ENCODE measurements around the gene SAE1.

Gene SAE1

DNA sequence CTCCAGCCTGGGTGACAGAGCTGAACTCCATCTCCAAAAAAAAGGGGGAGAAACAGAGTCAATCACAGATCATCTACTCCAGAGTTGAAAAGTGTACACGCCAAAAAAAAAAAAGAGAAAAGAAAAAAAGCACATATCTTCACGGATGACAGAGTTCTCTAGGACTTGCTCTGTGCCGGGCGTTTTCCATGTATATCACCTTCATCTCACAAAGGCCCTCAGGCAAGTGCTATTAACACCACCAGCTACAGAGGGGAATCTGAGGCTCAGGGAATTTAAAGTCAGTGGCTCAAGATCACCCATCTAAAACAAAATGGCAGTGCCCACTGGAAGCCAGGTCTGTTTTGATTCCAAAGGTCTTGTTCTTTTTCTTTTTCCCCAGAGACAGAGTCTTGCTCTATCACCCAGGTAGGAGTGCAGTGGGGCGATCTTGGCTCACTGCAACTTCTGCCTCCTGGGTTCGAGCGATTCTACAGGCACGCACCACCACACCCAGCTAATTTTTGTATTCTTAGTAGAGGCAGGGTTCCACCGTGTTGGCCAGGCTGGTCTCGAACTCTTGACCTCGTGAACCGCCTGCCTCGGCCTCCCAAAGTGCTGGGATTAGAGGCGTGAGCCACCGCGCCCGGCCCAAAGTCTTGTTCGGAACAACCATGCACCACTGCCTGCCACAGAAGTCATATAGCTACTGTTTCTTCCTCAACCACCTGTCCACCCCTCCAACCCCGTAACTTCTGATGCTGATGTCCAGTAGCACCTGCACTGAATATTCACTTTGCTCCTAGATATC, 42.2 kb downstream of the SAE1 start:
- no peak for DNase-seq

DNA sequence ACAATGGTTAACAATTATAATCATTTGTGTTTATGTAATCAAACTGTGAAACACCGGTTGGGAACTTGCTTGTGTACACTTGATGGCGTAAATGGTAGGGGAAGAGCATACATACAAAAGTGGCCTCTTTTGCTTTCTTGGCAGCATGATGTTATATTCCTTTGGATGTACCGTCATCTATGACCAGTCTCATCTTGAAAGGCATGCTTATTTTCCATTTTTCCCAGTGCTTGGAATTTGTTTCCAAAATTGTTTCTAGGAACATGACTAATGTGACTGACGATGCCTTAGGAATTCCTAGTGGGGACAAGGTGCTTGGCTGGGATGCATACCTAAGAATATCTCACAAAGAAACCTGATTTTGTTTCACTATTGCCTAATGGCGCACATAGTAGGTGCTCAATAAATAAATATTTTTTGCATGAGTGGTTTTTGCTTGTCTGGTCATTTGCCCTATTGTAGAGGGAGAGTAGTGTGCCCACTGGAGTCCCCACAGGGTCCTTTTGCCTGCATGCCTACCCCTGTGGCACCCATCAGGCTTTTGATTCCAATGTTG, 45.5 kb downstream of the SAE1 start:
- DNase-seq: no peak

DNA sequence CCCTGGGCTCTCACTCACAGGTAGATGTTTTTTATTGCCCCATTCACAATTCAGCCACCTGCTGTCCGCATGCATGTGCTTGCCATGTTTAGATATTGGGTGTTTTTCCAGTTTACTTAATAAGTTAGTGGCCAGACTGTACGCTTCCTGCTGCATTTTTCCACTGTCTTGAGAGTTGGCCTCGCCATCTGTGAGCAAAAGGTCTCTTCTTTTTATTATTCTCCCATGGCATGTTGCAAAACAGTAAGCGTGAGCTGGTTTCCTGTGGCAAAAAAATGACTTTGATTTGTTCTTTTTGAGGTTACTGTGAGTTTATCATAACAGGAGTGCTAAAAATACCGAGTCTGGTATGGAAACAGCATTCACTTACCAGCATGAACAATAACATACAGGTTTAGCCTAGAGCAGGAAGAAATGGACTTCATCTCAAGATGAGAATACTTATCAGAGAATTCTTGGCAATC, 46.0 kb downstream of the SAE1 start:
- no peak for DNase-seq

DNA sequence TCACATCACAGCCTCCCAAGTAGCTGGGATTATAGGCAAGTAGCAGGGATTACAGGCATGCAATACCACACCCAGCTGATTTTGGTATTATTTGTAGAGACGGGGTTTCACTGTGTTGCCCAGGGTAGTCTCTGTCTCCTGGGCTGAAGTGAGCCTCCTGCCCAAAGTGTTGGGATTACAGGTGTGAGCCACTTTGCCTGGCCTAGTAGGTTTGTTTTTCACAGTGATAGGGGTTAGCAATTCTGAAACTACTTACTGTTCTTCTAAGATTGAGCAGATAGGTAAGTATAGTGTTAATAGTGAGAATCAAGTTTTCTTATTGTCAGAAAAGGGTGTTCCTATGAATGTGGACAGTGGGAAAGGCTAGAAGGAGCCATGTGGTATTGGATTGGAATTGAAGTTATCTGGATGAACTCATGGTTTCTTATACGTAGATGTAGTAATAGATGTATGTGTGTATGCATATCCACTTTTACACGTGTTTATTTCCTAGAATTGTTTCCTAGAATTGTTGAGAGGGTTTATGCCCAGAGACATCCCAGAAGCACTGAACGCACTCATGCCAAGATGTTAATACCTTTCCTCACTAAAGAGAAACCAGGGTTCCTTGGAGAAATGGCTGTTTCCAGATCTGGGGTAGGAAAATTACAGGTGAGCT, 49.1 kb downstream of the SAE1 start:
- DNase-seq: no peak

DNA sequence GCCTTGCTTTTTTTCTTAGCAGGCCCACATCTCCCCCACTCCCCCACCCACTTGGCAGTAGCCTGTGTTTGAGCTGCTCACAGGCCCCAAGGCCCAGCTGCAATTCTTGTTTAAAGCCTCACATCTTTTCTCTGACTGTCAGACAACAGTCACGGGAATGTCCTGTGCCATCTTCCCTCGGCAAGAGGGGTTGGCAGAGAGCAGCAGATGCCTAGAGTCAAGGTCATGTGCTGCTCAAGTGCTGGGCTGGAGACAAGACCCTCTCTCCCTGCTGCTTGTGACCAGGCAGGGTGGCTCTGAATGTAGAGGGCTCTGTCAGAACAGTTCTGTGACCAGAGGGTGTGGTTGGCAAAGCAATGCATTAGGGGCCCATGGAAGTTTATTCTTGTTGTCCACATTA, 53.0 kb downstream of the SAE1 start:
- no peak for DNase-seq

DNA sequence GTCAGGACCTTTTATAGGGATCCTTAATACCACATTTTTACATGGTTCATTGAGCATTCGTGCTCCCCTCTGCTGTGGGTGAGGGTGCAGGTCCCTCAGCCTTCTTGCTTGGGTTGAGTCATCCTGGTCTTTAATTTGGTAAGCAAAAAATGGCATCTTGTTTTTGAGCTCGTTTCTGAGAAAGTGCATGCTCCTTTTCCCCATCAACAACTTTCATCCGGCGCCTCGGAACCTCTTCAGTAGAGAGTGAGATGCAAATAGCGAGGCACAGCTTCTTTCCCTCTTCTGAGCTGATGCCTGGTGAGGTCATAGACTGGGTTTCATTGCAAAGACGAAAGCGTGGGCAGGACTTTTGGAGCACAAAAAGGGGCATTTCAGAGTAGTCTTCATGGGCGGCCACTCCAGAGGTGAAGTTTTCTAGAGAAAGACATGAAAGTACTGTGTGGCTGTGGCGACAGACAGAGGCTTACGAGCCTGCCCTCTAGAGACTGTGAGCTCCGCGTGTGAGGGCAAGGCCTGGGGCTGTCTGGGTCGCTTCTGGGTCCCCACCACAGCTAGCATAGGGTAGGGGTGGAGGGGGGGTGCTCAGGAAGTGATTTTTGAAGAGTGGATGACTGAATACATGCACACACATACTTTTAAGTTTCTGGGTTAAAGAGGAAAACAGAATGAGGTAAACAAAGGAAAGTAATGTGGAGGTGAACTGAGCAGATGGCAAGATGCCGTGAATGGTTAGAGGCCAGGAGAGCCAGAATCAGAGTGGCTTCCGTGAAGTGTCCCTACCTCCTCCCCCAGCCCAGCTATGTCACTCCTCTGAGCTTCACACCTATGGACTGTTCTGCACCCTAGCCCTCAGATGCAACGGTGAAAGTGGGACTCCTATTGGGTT, 56.1 kb downstream of the SAE1 start:
- no peak for DNase-seq

DNA sequence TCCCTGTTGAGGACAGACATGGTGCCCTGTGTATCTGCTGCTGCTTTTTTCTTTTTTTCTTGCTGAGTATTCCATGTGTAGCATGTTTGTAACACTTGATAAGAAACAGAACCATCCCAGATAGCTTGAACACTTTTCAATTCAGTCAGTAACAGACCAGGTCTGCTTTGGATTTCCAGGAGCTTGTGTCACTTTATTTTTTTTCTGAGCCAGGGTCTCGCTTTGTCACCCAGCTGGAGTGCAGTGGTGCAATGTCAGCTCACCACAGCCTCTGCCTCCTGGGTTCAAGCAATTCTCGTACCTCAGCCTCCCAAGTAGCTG, 56.7 kb downstream of the SAE1 start:
- DNase-seq: no peak

DNA sequence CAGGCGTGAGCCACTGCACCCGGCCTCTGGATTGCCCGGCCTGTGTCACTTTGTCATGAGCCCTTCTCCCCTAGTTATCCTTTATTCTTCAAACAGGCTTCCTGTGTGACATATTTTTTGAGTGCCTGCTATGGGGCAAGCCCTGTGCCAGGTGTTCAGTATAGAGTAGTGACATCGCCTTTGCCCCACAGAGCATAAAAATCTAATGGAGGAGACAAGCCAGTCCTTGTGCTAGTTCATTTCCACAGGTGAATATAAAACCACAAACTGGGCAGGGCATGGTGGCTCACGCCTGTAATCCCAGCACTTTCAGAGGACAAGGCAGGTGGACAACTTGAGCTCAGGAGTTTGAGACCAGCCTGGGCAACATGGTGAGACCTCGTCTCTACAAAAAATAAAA, 57.2 kb downstream of the SAE1 start:
- DNase-seq: no peak

DNA sequence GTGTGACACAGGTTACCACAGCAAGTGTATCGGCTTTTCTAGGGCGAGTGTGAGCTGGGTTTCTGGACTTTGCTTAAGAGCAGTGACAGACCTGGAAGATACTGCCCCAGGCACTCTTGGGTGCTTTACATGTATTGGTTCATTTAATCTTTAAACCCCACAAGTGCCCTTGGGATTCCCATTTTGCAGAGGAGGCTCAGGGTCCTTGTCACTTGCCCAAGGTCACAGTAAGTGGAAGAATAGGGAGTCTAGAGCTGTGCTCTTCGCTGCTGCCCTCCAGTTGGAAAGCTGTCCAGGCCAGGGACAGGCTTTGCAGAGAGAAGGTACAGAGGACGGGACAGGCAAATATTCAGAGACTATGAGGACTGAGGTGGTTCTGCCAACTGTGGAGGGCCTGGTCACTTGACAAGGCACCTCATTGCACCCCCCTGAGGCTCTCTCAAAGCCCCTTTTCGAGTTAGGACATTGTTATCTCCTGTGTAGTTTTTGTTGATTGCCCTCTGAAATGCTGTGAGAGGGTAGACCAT, 57.9 kb downstream of the SAE1 start:
- DNase-seq: no peak

DNA sequence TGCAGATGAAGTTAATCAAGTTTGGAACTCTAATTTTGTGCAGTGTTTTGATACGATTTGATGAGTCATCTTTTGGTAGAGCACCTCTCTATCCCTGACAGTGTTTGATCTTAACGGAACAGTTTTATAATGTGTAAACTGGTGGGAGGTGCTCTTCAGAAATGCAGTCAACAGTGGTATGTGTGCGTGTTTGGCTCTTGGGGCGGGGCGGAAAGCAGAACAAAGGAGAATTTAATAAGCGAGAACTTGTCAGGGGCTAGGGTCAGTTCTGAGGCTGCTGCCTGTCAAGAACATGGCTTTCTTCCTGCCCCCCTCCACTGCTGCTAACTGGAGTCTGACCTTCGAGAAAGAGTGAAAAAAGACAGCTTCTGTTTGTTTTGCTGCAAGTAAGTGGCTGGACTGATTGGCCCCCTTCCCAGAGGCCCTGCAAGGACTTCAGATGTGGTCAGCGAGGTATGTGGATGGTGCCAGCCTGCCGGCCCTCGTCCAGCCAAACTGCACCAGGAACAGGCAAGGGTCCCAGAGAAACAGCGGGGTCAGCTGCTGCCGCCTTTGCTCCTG, 59.6 kb downstream of the SAE1 start:
- DNase-seq: no peak

DNA sequence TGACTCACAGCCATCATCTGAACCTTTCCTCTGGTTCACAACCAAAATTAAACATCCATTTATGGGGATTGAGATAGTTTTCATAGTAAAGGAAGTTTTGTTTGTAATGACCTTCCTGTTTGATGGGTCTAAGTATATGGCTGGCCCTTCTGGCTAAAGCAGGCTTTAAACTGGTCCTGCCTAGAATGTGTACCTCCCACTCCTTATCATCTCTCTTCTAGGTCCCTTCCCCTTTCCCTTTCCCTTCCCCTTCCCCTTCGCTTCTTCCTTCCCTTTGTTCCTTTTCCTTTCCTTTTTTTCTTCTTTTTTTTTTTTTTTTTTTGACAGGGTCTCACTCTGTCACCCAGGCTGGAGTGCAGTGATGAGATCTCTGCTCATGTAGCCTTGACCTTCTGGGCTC, 64.8 kb downstream of the SAE1 start:
- no peak for DNase-seq

DNA sequence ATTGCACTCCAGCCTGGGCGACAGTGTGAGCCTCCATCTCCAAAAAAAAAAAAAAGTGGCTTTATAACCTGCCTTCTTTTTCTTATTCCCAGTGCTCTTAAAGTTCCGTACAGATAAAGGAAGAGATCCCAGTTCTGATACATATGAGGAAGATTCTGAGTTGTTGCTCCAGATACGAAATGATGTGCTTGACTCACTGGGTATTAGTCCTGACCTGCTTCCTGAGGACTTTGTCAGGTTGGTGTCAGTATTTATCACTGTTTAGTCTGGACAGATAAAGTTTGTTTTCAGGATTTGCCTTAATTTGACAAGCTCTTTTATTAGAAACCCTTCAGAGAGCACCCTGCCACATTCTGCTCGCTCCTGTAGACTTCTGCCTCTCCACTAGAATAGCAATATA, 66.5 kb downstream of the SAE1 start:
- no peak for DNase-seq

DNA sequence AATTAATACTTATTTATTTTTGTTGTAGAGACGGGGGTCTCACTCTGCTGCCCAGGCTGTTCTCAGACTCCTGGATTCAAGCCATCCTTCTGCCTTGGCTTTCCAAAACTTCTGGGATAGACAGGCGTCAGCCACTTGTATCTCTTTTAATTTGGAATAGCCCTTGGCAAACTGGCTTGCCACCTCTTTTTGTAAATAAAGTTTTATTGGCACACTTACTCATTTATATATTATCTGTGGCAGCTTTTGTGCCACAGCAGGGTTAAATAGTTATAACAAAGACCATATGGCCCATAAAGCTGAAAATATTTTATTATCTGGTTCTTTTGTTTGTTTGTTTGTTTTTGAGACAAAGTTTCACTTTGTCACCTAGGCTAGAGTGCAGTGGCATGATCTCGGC, 69.9 kb downstream of the SAE1 start:
- DNase-seq: no peak

DNA sequence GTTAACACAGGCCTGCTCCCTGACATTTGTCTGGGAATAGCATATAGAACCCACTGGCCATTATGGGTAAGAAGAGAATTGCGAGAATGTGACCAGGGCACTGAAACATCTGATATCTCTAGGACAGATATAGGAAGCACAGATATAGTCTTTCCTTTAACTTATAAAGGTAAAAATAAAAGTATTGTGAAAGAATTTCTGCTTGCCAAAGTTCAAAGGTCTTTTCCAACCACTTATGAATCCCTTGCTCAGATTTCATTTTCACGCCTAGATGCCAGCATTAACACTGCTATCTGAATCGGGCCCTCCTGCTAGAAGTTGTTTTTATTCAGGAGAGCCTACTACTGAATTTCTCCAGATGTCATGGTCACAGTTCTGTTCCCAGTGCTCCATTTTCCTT, 72.6 kb downstream of the SAE1 start:
- no peak for DNase-seq

DNA sequence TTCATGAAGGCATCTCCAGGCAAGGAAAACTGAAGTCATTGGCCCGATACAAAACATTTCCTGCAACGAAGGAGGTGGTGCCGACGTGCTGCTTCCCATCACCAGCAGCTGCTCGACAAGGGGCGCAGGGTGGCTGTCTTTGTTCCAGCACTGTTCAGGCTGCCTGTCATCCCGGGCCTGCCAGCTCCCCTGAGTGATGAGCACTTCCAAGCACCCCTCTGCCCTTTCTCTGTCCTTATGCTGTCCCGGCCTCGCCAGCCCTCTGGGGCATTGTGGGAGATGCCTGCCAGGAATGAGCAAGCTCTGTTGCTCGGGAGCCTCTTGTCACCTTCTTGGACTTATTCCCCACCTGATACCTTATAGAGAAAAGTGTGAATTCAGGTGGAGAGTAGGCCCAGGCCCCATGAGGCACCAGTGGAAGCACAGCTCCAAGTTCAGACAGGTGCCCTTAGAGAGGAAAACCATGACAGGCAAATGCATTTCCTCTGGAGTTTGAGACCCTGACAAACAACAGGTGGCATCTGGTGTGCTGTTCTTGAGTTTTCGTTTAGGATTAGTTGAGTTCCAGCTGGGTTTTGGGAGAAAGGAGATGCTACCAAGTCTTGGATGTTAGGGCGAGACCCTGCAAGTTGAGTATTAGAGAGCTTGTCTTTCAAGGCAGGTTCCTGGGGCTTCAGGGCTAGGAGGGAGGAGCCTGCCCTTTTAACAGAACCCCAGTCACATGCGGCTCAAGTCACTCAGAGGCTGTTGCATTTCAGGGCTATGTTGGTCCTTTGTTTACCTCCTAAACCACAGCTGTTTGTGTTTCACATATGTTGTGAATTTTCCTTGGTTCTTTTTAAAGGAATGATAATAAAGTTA, 78.9 kb downstream of the SAE1 start:
- DNase-seq: no peak

DNA sequence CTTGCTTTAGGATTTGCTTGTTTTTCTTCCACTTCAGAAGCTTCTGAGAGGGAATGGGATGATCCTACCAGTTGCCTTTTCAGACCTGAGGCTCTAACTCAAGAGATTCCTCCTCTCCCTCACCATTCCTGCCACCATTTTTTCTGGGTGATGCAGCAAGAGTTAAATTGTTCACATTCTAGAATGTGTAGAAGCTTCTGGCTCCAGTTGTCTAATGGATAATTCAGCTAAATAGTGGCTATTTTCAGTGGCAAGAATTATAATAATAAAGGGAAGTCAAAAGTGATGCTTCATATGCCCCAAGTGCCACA, 79.5 kb downstream of the SAE1 start:
- no peak for DNase-seq

DNA sequence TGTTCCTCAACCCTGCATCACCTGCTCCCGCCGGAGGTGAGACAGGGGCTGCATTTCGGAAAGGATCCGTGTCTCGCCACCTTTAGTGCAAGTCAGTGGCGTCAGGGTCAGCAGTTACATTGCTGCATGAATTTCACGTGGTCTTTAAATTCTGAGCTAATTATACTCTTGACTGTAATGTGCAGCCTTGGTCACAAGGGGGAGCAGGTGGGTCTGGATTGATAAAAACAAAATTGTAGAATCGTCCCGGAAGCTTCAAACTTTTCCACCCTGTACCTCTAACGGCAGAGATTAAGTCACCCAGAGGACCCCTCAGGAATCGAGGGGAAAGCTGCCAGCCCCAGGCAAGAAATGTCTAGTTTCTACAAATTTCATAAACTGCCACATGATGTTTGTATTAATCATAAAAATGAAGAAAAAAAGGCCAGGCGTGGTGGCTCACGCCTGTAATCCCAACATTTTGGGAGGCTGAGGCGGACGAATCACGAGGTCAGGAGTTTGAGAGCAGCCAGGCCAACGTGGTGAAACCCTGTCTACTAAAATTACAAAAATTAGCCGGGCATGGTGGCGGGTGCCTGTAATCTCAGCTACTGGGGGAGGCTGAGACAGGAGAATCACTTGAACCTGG, 80.2 kb downstream of the SAE1 start:
- no peak for DNase-seq

DNA sequence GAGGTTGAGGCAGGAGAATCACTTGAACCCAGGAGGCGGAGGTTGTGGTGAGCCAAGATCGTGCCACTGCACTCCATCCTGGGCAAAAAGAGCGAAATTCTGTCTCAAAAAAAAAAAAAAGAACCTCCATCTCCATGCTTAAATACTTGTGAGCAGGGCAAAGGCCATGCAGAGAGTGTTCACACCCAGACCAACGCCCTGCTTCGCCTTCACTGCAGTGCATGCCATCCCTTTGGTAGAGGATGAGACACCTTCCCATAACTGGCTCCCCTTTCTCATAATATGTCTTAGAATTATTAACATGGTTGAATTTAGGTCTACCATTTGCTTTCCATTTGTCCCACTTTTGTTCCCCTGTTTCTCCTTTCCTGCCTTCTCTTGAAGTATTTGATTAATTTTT, 84.9 kb downstream of the SAE1 start:
- DNase-seq: no peak

DNA sequence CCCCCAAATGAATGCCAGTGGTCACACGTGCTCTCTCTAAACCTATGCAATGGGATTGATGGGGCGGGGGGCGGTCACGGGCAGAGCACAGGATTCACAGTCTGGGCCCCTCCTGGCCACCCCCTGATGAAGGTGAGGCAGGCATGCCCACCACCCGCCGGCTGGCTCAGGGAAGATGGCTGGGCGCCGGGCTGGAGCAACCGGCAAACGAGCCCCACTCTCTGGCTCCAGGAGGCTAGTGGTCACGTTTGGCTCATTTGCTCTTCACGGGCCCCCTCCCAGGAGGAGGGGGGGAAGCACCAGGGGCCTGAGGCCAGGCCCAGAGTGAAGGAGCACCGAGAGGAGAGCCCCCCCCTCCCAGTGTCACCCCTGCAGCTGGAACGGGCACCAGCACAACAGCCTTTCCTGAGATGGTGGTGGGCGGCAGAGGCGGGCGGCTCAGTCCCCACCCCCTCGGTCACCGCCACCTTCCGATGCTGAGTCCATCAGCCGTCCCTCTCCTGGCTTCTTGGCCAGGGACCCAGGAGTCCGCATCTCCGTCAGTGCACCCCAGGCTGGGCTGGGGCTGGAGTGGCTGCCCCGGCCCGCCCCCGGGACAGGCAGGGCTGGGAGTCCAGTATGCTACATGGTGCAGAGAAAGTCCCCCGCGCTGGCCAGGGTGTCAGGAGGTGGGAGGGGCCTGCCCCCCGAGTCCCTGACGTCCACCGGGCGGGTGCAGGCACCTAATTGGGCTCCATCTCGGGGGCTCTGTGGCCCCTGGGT, 90.6 kb downstream of the SAE1 start:
- no peak for DNase-seq

DNA sequence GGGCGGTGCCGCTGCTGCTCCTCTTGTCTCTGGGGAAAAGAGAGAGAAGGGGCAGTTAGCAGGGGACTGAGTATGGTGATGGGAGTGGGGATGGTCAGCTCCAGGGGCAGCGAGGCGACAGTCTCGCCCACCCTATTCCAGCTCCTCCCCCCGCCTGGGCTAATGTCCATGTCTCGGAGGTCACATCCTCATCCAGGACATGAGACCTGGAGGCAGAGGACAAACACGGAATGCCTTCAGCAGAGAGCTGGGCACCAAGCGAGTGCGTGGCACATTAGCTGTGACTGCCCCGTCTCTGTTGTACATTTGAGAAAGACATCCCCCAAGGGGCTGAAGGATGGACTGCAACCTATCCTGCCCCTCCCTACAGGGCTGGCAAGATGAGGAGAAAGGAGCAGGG, 91.3 kb downstream of the SAE1 start:
- no peak for DNase-seq
